Measurements from ENCODE around the gene RHCG.
"Not testable (repeated sequence)": the region's sequence is repeated elsewhere in the genome, so short reads cannot be mapped to it uniquely, and the experiment has no call there.

Gene RHCG

GRCh38 chr15:89475661-89476060 lies 20.7 kb downstream of the RHCG start:
- CTCF ChIA-PET = interaction anchor here (0.7 to 2.1 kb wide), 3 partner anchors 46 to 119 kb away, joined by 3 to 9 read pairs (median 6); no protein-coding TSS in a partner anchor
- DNase-seq (ENCODE audit: extremely low spot score) = no peak

GRCh38 chr15:89472785-89473256 lies 23.6 kb downstream of the RHCG start:
- ChIA-PET CTCF (interaction anchor here (0.6 to 5.8 kb wide), 12 partner anchors 10 to 140 kb away, joined by 3 to 54 read pairs (median 4); no protein-coding TSS in a partner anchor), POLR2A (no interaction called here)
- DNase-seq (ENCODE audit: extremely low spot score) = peak; percentile 90
- TF ChIP-seq L3MBTL2 (conservative IDR thresholded peaks at IDR 0.05) (no peak), TARDBP (IDR thresholded peaks at IDR 0.05) (no peak), FOXK2 (IDR thresholded peaks at IDR 0.05) (no peak), ARNT (IDR thresholded peaks at IDR 0.05) (no peak), CTBP1 (IDR thresholded peaks at IDR 0.05; ENCODE audit: borderline replicate concordance) (no peak), HDGF (IDR thresholded peaks at IDR 0.05; ENCODE audit: borderline replicate concordance) (no peak), SUZ12 (IDR thresholded peaks at IDR 0.05) (no peak), ZNF384 (IDR thresholded peaks at IDR 0.05) (no peak), LEF1 (IDR thresholded peaks at IDR 0.05; ENCODE audit: borderline replicate concordance) (no peak), ELF4 (IDR thresholded peaks at IDR 0.05) (no peak), BHLHE40 (IDR thresholded peaks at IDR 0.05; ENCODE audit: borderline replicate concordance) (no peak), NFRKB (IDR thresholded peaks at IDR 0.05) (no peak), FOXM1 (IDR thresholded peaks at IDR 0.05; ENCODE audit: borderline replicate concordance) (no peak), PKNOX1 (IDR thresholded peaks at IDR 0.05) (no peak), FOXA1 (IDR thresholded peaks at IDR 0.05) (no peak), SP1 (IDR thresholded peaks at IDR 0.05) (no peak)

More at GRCh38 chr15:89475661-89476060, 20.7 kb downstream of the RHCG start:
- POLR2A ChIA-PET = interaction anchor here (1.2 kb wide), 1 partner anchor 99 kb away, joined by 5 read pairs; the partner anchor contains the start of gene TICRR
- TF ChIP-seq BHLHE40 (IDR thresholded peaks at IDR 0.05; ENCODE audit: borderline replicate concordance) = no peak

- CTCF ChIA-PET = interaction anchor here (0.5 to 5.8 kb wide), 3 partner anchors 27 to 144 kb away, joined by 5 to 54 read pairs (median 54); no protein-coding TSS in a partner anchor
- POLR2A ChIA-PET = no interaction called here
- no peak for DNase-seq (ENCODE audit: extremely low spot score)
- TF ChIP-seq ELF4 (IDR thresholded peaks at IDR 0.05) = no peak
- no peak for TF ChIP-seq L3MBTL2 (conservative IDR thresholded peaks at IDR 0.05)
- TF ChIP-seq SUZ12 (IDR thresholded peaks at IDR 0.05) = no peak
- TF ChIP-seq FOXM1 (IDR thresholded peaks at IDR 0.05; ENCODE audit: borderline replicate concordance) = no peak
Measured at GRCh38 chr15:89469426-89470096, 26.8 kb downstream of the RHCG start.

- CTCF ChIA-PET; POLR2A ChIA-PET; DNase-seq (ENCODE audit: extremely low spot score): not testable (repeated sequence)
Measured at GRCh38 chr15:89468813-89469212, 27.6 kb downstream of the RHCG start.

- DNase-seq (ENCODE audit: extremely low spot score) = no peak
- TF ChIP-seq LEF1 (IDR thresholded peaks at IDR 0.05; ENCODE audit: borderline replicate concordance) = no peak
- TF ChIP-seq SUZ12 (IDR thresholded peaks at IDR 0.05) = no peak
- TF ChIP-seq HDGF (IDR thresholded peaks at IDR 0.05; ENCODE audit: borderline replicate concordance) = no peak
- TF ChIP-seq FOXK2 (IDR thresholded peaks at IDR 0.05) = no peak
- TF ChIP-seq TARDBP (IDR thresholded peaks at IDR 0.05) = no peak
- no peak for TF ChIP-seq SP1 (IDR thresholded peaks at IDR 0.05)
- no peak for TF ChIP-seq BHLHE40 (IDR thresholded peaks at IDR 0.05; ENCODE audit: borderline replicate concordance)
- TF ChIP-seq ELF4 (IDR thresholded peaks at IDR 0.05) = no peak
- TF ChIP-seq ARNT (IDR thresholded peaks at IDR 0.05) = no peak
- no peak for TF ChIP-seq FOXA1 (IDR thresholded peaks at IDR 0.05)
- TF ChIP-seq FOXM1 (IDR thresholded peaks at IDR 0.05; ENCODE audit: borderline replicate concordance) = no peak
- no peak for TF ChIP-seq PKNOX1 (IDR thresholded peaks at IDR 0.05)
- TF ChIP-seq L3MBTL2 (conservative IDR thresholded peaks at IDR 0.05) = no peak
- no peak for TF ChIP-seq ZNF384 (IDR thresholded peaks at IDR 0.05)
- TF ChIP-seq CTBP1 (IDR thresholded peaks at IDR 0.05; ENCODE audit: borderline replicate concordance) = no peak
- TF ChIP-seq NFRKB (IDR thresholded peaks at IDR 0.05) = no peak
- ChIA-PET CTCF (no interaction called here), POLR2A (no interaction called here)
Measured at GRCh38 chr15:89463113-89463512, 33.3 kb downstream of the RHCG start.

- TF ChIP-seq BHLHE40 (IDR thresholded peaks at IDR 0.05; ENCODE audit: borderline replicate concordance) (no peak), ZNF384 (IDR thresholded peaks at IDR 0.05) (no peak), L3MBTL2 (conservative IDR thresholded peaks at IDR 0.05) (no peak), ARNT (IDR thresholded peaks at IDR 0.05) (no peak), ELF4 (IDR thresholded peaks at IDR 0.05) (no peak), HDGF (IDR thresholded peaks at IDR 0.05; ENCODE audit: borderline replicate concordance) (no peak), NFRKB (IDR thresholded peaks at IDR 0.05) (no peak), LEF1 (IDR thresholded peaks at IDR 0.05; ENCODE audit: borderline replicate concordance) (no peak), FOXK2 (IDR thresholded peaks at IDR 0.05) (no peak), SUZ12 (IDR thresholded peaks at IDR 0.05) (no peak), PKNOX1 (IDR thresholded peaks at IDR 0.05) (no peak), TARDBP (IDR thresholded peaks at IDR 0.05) (no peak), FOXM1 (IDR thresholded peaks at IDR 0.05; ENCODE audit: borderline replicate concordance) (no peak), CTBP1 (IDR thresholded peaks at IDR 0.05; ENCODE audit: borderline replicate concordance) (no peak), FOXA1 (IDR thresholded peaks at IDR 0.05) (no peak), SP1 (IDR thresholded peaks at IDR 0.05) (no peak)
- ChIA-PET POLR2A (no interaction called here), CTCF (interaction anchor here (0.5 kb wide), 1 partner anchor 647 kb away, joined by 5 read pairs; no protein-coding TSS in a partner anchor)
- DNase-seq (ENCODE audit: extremely low spot score) = no peak
Measured at GRCh38 chr15:89462198-89462912, 34.0 kb downstream of the RHCG start.
